HG03025 (cell line): ENCODE results near the gene EIF4EBP3.
A peak's percentile ranks its signal among the peaks of the same experiment; 100 is the strongest.

Experiments
- ATAC-seq: cut with Tn5 transposase; IDR thresholded peaks from one replicate; pipeline ENCODE4 v1.9.1; 2021; ENCODE audit warnings: mild to moderate bottlenecking, moderate library complexity; ENCODE audit not compliant: unreplicated experiment, low FRiP score

Gene EIF4EBP3

GRCh38 chr5:140547508-140548299, at the start of gene EIF4EBP3:
EIF4EBP3 (plus strand) TSS chr5:140547662; CDS start chr5:140547738, 76 bp downstream.
- peak; percentile 97 for ATAC-seq

DNA sequence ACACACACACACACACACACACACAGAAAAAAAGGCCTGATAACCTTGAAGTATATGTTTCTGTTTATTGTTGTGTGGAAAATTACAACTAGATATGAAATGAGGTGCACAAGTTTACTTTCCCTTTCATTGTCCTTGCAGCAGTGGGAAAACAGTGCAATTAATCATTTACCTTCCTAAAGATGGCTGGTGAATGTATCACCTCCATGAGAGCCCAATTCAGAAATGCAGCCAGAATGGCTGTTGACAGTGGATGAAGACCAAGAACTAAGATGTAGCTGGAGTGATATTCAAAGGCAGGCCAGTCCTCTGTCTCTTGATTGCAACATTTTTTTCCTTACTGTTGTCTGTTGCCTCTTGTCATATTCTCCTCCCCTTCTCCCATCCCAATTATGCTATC, 49.6 kb upstream of the EIF4EBP3 start:
- no peak for ATAC-seq

GRCh38 chr5:140498591-140498990, 48.9 kb upstream of the EIF4EBP3 start:
- ATAC-seq, result no peak

DNA sequence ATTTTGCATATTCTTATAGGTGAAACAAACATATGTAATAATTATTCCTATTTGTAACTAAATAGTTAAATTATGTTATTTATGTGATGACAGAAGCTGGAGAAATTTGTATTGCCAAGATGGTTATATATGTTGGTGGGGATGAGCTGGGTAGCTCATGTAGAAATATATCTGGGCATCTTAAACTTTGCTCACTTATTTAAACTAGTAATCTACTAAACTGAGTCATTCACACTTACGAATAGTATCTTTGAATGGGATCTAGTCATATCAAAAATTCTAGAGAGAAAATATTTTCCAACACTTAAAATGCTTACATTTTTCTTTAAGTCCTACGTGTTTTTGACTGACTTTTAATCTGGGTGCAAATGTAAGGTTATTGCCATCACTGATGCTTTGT, 44.6 kb upstream of the EIF4EBP3 start:
- ATAC-seq, result no peak

GRCh38 chr5:140509898-140510297, 37.6 kb upstream of the EIF4EBP3 start:
- ATAC-seq, result no peak

GRCh38 chr5:140513124-140513523, 34.3 kb upstream of the EIF4EBP3 start:
- no peak for ATAC-seq

DNA sequence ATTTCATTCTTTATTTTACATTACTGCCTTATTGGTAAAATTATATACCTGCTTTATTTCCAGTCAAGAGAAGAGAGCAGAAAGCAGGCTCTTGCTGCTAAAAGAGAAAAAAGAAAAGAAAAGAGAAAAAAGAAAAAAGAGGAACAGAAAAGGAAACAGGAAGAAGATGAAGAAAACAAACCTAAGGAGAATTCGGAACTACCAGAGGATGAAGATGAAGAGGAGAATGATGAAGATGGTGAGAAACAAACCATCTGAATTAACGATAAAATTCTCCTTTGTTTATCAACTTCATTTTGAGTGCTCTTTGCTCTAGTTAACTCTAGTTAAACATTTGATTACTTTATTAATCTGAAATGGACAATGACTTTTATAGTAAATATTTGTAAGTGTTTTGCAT, 23.5 kb upstream of the EIF4EBP3 start:
- no peak for ATAC-seq

DNA sequence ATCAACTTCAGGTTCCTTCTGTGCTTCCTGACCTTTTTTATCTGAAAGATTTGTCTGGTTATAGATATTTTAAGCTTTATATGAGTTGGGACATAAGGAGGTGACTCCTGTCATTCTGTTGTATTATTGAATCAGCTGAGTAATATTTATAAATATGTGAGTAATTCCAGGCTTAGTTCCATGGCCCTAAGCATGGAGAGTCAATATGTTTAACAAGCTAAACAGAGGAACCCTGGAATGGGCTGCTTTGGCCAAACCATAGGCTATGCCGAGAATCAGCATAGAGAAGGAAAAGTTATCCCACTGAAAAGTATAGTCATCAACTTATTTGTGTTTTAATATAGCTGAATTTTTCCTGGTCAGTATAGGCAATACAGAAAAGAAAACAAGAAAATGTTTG, 7.2 kb upstream of the EIF4EBP3 start:
- ATAC-seq, result no peak

DNA sequence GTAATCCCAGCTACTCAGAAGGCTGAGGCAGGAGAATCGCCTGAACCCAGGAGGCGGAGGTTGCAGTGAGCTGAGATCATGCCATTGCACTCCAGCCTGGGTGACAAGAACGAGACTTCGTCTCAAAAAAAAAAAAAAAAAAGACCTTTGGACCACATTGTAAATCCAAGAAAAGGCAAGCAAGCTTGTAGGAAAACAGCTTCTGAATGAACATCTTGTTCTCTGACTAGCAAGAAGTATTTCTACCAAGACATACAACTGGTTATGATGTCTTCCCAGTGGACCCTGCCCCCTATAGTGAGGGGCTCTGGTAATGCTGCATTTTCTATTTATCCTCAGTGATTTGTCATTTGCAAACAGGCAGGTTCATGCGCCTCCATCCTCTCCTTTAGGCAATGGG, 4.5 kb upstream of the EIF4EBP3 start:
- no peak for ATAC-seq

DNA sequence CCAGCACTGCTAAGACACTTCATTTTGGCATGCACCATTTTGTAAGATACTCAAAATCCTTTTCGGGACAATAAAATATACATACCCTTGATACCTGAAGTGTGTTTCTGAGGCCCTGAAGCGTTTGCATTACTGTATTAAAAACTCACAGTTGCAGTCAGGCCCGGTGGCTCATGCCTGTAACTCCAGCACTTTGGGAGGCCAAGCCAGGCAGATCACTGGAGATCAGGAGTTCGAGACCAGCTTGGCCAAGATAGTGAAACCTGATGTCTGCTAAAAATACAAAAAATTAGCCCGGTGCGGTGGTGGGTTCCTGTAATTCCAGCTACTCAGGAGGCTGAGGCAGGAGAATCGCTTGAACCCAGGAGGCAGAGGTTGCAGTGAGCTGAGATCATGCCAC, 2.5 kb upstream of the EIF4EBP3 start:
- no peak for ATAC-seq

DNA sequence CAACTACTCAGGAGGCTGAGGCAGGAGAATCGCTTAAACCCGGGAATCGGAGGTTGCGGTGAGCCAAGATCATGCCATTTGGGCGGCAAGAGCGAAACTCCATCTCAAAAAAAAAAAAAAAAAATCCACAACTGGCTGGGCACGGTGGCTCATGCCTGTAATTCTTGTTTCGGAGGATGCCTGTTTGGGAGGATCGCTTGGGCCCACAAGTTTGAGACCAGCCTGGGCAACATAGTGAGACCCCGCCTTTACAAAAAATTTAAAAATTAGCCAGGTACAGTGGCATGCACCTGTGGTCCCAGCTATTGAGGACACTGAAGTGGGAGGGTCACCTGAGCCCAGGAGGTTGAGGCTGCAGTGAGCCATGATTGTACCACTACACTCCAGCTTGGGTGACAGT, 1.9 kb upstream of the EIF4EBP3 start:
- ATAC-seq, result no peak

- ATAC-seq, result no peak
Measured at GRCh38 chr5:140546851-140547507, 483 bp upstream of the EIF4EBP3 start.

GRCh38 chr5:140548300-140548688, 832 bp downstream of the EIF4EBP3 start:
- no peak for ATAC-seq

- no peak for ATAC-seq
Measured at GRCh38 chr5:140548791-140549190, 1.3 kb downstream of the EIF4EBP3 start.

DNA sequence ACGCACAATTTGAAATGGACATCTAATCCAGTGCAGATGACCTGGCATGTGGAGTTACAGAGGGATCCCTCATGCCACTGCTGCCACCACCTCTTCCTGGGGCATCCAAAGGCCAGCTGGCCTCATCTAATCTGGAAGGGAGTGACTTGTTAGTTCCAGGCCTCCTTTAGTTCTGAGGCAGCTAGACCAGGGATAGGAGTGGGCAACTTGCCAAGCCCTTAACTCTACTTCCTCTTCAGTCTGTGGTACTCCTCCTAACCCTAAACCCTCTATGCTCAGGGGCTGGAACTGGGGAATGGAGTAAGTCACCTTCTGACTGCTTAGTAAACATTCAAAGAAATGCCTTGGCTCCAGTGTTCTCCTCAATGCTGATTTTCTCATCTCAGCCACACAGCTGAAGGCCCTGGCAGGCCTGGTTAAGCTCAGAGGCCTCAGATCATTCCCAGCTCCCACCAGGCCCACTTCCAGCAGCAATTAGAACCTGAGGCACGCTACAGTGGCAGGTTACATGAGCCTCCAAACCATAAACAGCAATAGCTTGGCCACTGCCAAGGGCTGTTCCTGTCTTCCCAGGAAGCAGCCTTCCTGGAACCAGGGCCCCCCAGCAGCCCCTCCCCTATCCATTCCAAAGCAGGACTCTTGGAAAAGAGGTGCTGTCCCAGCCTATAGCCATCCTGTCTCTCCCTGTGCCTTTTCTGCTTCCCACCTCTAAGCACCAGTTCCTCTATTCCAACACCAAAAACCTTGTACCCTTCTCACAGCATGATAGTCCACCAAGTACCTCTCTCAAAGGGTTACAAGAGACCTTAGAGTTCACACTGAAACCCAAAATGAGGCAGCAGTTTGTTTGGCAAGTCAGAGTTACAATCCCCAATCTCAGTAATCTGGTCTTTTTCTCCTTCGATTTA, 2.0 kb downstream of the EIF4EBP3 start:
- ATAC-seq, result no peak

DNA sequence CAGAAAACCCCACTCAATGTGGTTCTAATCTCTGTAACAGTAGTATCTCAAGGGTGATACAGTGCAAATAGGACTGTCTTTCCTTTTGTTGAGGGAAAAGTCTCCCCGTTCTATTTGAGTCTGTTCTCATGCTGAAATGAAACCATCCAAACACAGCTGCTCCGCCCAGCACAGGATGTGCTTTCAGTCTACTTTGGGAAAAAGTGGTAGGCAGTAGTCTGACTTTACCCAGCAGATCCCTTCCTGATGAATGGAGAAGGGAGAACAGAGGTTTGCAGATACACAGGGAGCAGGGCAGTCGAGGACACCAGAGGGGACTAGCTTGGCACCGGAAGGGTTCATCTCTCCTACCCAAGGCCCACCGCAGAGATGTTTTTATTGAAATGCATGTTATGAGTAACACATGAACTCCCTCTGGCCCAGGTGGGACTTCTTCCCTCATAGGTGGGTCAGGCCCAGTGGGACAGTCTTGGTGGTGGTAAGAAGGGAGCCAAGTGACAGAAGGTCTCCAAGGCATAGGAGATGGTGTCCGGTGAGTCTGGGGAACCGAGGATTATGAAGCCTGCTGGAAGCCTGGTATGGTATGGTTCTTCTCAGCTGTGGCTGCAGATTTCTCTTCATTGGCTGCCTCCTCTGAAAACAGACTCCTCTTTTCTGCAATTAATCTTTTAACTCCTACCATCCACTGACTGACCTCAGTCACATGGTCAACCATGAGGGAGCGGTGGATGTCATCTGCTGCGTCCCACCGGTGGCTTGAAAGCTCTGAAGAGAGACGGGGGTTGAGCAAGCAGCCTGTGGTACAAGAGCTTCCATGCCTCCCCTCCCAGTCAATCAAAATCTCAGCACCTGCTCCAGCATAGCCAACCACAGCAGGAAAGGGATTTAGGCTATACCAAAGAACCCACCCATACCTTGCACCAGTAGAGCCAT, 3.0 kb downstream of the EIF4EBP3 start:
- ATAC-seq, result no peak

DNA sequence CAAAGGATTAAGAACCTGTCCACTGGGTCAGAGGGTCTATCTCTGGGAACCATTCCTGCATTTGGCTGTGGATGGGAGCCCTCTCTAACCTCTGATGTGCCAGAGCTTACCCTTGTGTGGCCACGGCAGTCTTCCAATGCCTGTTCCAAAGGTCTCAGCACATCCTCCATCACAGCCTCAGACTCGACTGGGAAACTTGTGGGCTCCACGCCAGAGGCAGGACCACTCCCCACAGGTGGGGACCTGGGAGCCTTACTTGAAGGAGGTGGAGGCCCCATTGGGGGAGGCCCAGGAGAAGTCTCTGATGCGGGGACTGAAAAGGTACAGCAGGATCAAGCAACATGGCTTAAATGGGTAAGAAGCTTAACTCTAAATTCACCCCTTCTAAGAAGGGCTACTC, 4.4 kb downstream of the EIF4EBP3 start:
- no peak for ATAC-seq

DNA sequence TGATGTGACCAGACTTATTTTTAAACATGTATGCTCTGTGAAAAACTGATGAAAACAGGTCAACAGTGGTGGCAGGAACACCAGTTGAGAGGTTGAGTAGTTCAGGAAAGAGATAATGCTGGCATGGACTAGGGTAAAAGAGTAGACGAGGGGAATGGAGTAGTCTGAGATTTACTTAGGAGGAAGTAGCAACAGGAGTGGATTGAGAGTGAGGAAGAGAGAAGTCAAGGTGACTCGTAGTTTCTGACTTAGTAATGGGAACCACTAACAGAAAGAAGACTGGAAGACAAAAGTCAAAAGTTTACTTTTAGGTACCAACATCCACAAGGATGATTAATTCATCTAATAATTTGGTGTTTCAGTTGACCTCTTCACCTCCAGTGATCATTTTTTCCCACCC, 6.2 kb downstream of the EIF4EBP3 start:
- ATAC-seq, result no peak

DNA sequence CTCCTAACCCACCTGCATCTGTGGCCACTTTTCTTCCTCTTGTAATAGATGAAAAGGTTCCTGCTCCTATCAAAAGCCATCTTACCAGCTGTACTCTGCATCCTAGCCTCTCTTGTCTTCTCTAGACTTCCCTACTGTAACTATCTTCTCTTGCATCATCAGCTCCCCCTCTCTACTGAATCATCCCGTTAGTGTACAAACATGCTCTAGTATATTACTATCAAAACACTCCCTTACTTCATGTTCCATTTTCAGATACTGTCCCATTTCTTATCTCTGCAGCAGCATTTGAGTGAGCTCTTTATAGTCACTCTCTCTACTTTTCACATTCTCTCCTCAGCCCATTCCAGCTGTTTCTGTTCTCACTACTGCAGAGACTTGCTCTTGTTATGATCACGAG, 7.0 kb downstream of the EIF4EBP3 start:
- no peak for ATAC-seq

- ATAC-seq, result no peak
Measured at GRCh38 chr5:140555747-140556312, 8.4 kb downstream of the EIF4EBP3 start.
